ENCODE results near the gene NPHP1.
"Not testable (repeated sequence)": the region's sequence is repeated elsewhere in the genome, so short reads cannot be mapped to it uniquely, and the experiment has no call there.

NPHP1 gene

GRCh38 chr2:110197452-110197851 is 7.4 kb downstream of the NPHP1 start:
- no peak for DNase-seq

- not testable (repeated sequence) for DNase-seq
Observed at GRCh38 chr2:110190169-110190568, 14.6 kb downstream of the NPHP1 start.

GRCh38 chr2:110182449-110182848 is 22.4 kb downstream of the NPHP1 start:
- DNase-seq, result no peak

- no peak for DNase-seq
Observed at GRCh38 chr2:110180036-110180435, 24.8 kb downstream of the NPHP1 start.

- no peak for DNase-seq
Observed at GRCh38 chr2:110173523-110173922, 31.3 kb downstream of the NPHP1 start.

- no peak for DNase-seq
Observed at GRCh38 chr2:110172506-110172905, 32.3 kb downstream of the NPHP1 start.

GRCh38 chr2:110170102-110170501 is 34.7 kb downstream of the NPHP1 start:
- DNase-seq, result no peak

GRCh38 chr2:110167326-110168000 is 37.4 kb downstream of the NPHP1 start:
- no peak for DNase-seq

- DNase-seq, result peak; percentile 9
Observed at GRCh38 chr2:110166266-110166665, 38.5 kb downstream of the NPHP1 start.

GRCh38 chr2:110157153-110157793 is 47.5 kb downstream of the NPHP1 start:
- peak; percentile 48 for DNase-seq

- not testable (repeated sequence) for DNase-seq
Observed at GRCh38 chr2:110154828-110155227, 50.0 kb downstream of the NPHP1 start.

GRCh38 chr2:110154188-110154587 is 50.6 kb downstream of the NPHP1 start:
- not testable (repeated sequence) for DNase-seq

GRCh38 chr2:110153416-110153815 is 51.4 kb downstream of the NPHP1 start:
- DNase-seq, result no peak

- DNase-seq, result no peak
Observed at GRCh38 chr2:110152943-110153342, 51.9 kb downstream of the NPHP1 start.

- no peak for DNase-seq
Observed at GRCh38 chr2:110149330-110150220, 55.2 kb downstream of the NPHP1 start.

- no peak for DNase-seq
Observed at GRCh38 chr2:110146945-110147332, 57.9 kb downstream of the NPHP1 start.

- no peak for DNase-seq
Observed at GRCh38 chr2:110146183-110146944, 58.4 kb downstream of the NPHP1 start.

- DNase-seq, result no peak
Observed at GRCh38 chr2:110143982-110144381, 60.8 kb downstream of the NPHP1 start.

GRCh38 chr2:110140401-110140800 is 64.4 kb downstream of the NPHP1 start:
- no peak for DNase-seq

- DNase-seq, result no peak
Observed at GRCh38 chr2:110134025-110134424, 70.8 kb downstream of the NPHP1 start.

- no peak for DNase-seq
Observed at GRCh38 chr2:110131166-110131565, 73.6 kb downstream of the NPHP1 start.

- DNase-seq, result no peak
Observed at GRCh38 chr2:110130757-110131156, 74.1 kb downstream of the NPHP1 start.

GRCh38 chr2:110126906-110127305 is 77.9 kb downstream of the NPHP1 start:
- DNase-seq, result no peak

All from midbrain (tissue), 1 donor.